ENCODE data around the gene ATP13A3. TPM values are rescaled to one million over a fixed set of nuclear protein-coding genes. Genes with fewer than 3 reads are reported as not detected.

ATP13A3 gene
- total RNA-seq, 1 experiment from 2014 or later = 78.3 TPM

GRCh38 chr3:194504861-194505260 lies 18.1 kb upstream of the ATP13A3 start:
- DNase-seq (ENCODE audit: low spot score) (no peak), ATAC-seq (no peak)
- CTCF ChIA-PET = interaction anchor here (0.9 kb wide), 2 partner anchors 10 to 33 kb away, joined by 3 read pairs; no protein-coding TSS in a partner anchor
- no peaks in the 10 kb centered on the region for H3K9me3 Mint-ChIP-seq
- no peaks in the 10 kb centered on the region for H3K27me3 Mint-ChIP-seq (ENCODE audit: low read depth)
- POLR2A ChIA-PET = no interaction called here
- H3K36me3 Mint-ChIP-seq = no peaks in the 10 kb centered on the region
- H3K4me3 Mint-ChIP-seq = no peak overlapping the region
- TF ChIP-seq TCF7 (CRISPR knock-in tag; IDR thresholded peaks at IDR 0.05; ENCODE audit: low read depth) (no peak), IRF1 (CRISPR knock-in tag; IDR thresholded peaks at IDR 0.05) (no peak), ESRRA (CRISPR knock-in tag; IDR thresholded peaks at IDR 0.05; ENCODE audit: borderline replicate concordance) (no peak), CTCF (IDR thresholded peaks at IDR 0.05) (no peak), ZNF671 (CRISPR knock-in tag; IDR thresholded peaks at IDR 0.05) (no peak), MXD4 (CRISPR knock-in tag; IDR thresholded peaks at IDR 0.05; ENCODE audit: borderline replicate concordance) (no peak), GTF2I (CRISPR knock-in tag; conservative IDR thresholded peaks at IDR 0.05) (no peak), NR2C2 (CRISPR knock-in tag; IDR thresholded peaks at IDR 0.05) (no peak), E2F4 (CRISPR knock-in tag; IDR thresholded peaks at IDR 0.05; ENCODE audit: borderline replicate concordance, low read depth) (no peak), ATF6 (CRISPR knock-in tag; IDR thresholded peaks at IDR 0.05) (no peak), CBFB (CRISPR knock-in tag; IDR thresholded peaks at IDR 0.05; ENCODE audit: low read depth) (no peak), USF2 (CRISPR knock-in tag; IDR thresholded peaks at IDR 0.05) (no peak), RELA (CRISPR knock-in tag; IDR thresholded peaks at IDR 0.05; ENCODE audit: borderline replicate concordance) (no peak), USF1 (CRISPR knock-in tag; IDR thresholded peaks at IDR 0.05) (no peak), NFATC4 (CRISPR knock-in tag; IDR thresholded peaks at IDR 0.05) (no peak), ZNF121 (CRISPR knock-in tag; IDR thresholded peaks at IDR 0.05) (no peak), SOX15 (CRISPR knock-in tag; IDR thresholded peaks at IDR 0.05) (no peak), IRF2 (CRISPR knock-in tag; IDR thresholded peaks at IDR 0.05; ENCODE audit: borderline replicate concordance, low read depth) (no peak), NR3C1 (CRISPR knock-in tag; conservative IDR thresholded peaks at IDR 0.05; ENCODE audit: low read depth) (no peak)
- no peaks in the 10 kb centered on the region for H3K4me1 Mint-ChIP-seq
- H3K27ac Mint-ChIP-seq = no peak overlapping the region

- POLR2A ChIA-PET = no interaction called here
- no peak overlapping the region for H3K27ac Mint-ChIP-seq
- H3K4me3 Mint-ChIP-seq = no peak overlapping the region
- no peaks in the 10 kb centered on the region for H3K9me3 Mint-ChIP-seq
- ATAC-seq (no peak), DNase-seq (ENCODE audit: low spot score) (no peak)
- CTCF ChIA-PET = interaction anchor here (0.9 kb wide), 1 partner anchor 32 kb away, joined by 3 read pairs; no protein-coding TSS in a partner anchor
- no peaks in the 10 kb centered on the region for H3K27me3 Mint-ChIP-seq (ENCODE audit: low read depth)
- H3K36me3 Mint-ChIP-seq = no peaks in the 10 kb centered on the region
- TF ChIP-seq ZNF232 (CRISPR knock-in tag; IDR thresholded peaks at IDR 0.05) (no peak), NR3C1 (CRISPR knock-in tag; conservative IDR thresholded peaks at IDR 0.05; ENCODE audit: low read depth) (no peak), SOX15 (CRISPR knock-in tag; IDR thresholded peaks at IDR 0.05) (no peak), NR2C2 (CRISPR knock-in tag; IDR thresholded peaks at IDR 0.05) (no peak), FOXP4 (CRISPR knock-in tag; IDR thresholded peaks at IDR 0.05) (no peak), TEAD1 (CRISPR knock-in tag; IDR thresholded peaks at IDR 0.05) (no peak), ZBTB21 (CRISPR knock-in tag; IDR thresholded peaks at IDR 0.05; ENCODE audit: borderline replicate concordance) (no peak), USF1 (CRISPR knock-in tag; IDR thresholded peaks at IDR 0.05) (no peak), NR1H2 (CRISPR knock-in tag; IDR thresholded peaks at IDR 0.05) (no peak), USF2 (CRISPR knock-in tag; IDR thresholded peaks at IDR 0.05) (no peak)
- no peaks in the 10 kb centered on the region for H3K4me1 Mint-ChIP-seq
Observed at GRCh38 chr3:194504146-194504545, 17.3 kb upstream of the ATP13A3 start.

Measured in WTC11 (cell line).